NCI-H82 (cell line): ENCODE measurements around the gene ZNF511.
"Not testable (repeated sequence)": the region's sequence is repeated elsewhere in the genome, so short reads cannot be mapped to it uniquely, and the experiment has no call there.

Experiments used
- DNase-seq: peaks from one replicate; lab custom pipeline; 2025; lab: John Stamatoyannopoulos, UW

Gene ZNF511

GRCh38 chr10:133308421-133309099 is at the start of gene ZNF511, which contains the start of gene TUBGCP2:
Gene ZNF511 (plus strand): TSS chr10:133308914. CDS start chr10:133308944, 30 bp downstream.
Gene TUBGCP2 (minus strand): TSS chr10:133308872. CDS start chr10:133302941, 5,931 bp downstream.
- peak; percentile 73 for DNase-seq

GRCh38 chr10:133259602-133259989 is 49.1 kb upstream of the ZNF511 start:
- no peak for DNase-seq

- peak; percentile 66 for DNase-seq
These were observed 47.6 kb upstream of the ZNF511 start for GRCh38 chr10:133260895-133261725.

GRCh38 chr10:133261726-133262325 is 46.9 kb upstream of the ZNF511 start:
- DNase-seq, result peak; percentile 78

GRCh38 chr10:133262696-133263095 is 46.0 kb upstream of the ZNF511 start:
- peak; percentile 11 for DNase-seq

GRCh38 chr10:133263674-133264073 is 45.0 kb upstream of the ZNF511 start:
- DNase-seq, result no peak

- no peak for DNase-seq
These were observed 44.3 kb upstream of the ZNF511 start for GRCh38 chr10:133264461-133264860.

- DNase-seq, result not testable (repeated sequence)
These were observed 43.7 kb upstream of the ZNF511 start for GRCh38 chr10:133265052-133265451.

- DNase-seq, result no peak
These were observed 42.5 kb upstream of the ZNF511 start for GRCh38 chr10:133266056-133266795.

- no peak for DNase-seq
These were observed 41.4 kb upstream of the ZNF511 start for GRCh38 chr10:133267293-133267692.

- DNase-seq, result no peak
These were observed 40.9 kb upstream of the ZNF511 start for GRCh38 chr10:133267829-133268228.

- DNase-seq, result no peak
These were observed 40.2 kb upstream of the ZNF511 start for GRCh38 chr10:133268532-133268931.

- no peak for DNase-seq
These were observed 39.3 kb upstream of the ZNF511 start for GRCh38 chr10:133269367-133269766.

- no peak for DNase-seq
These were observed 38.5 kb upstream of the ZNF511 start for GRCh38 chr10:133270204-133270603.

- DNase-seq, result no peak
These were observed 37.9 kb upstream of the ZNF511 start for GRCh38 chr10:133270773-133271297.

- DNase-seq, result no peak
These were observed 37.0 kb upstream of the ZNF511 start for GRCh38 chr10:133271521-133272300.

- no peak for DNase-seq
These were observed 36.3 kb upstream of the ZNF511 start for GRCh38 chr10:133272301-133272963.

GRCh38 chr10:133272964-133273420 is 35.7 kb upstream of the ZNF511 start:
- DNase-seq, result no peak

GRCh38 chr10:133273534-133274143 is 35.1 kb upstream of the ZNF511 start:
- DNase-seq, result no peak
